H9 (cell line): ENCODE results near the gene TCF4. TPM values are rescaled to one million over a fixed set of nuclear protein-coding genes. Genes with fewer than 3 reads are reported as not detected.

ENCODE experiments used
- DNase-seq: peaks from one replicate; pipeline ENCODE4 v3.0.0-alpha.2; 2017
- H2AFZ ChIP-seq: one replicate; pipeline ENCODE4 v1.6.1; 2013; ENCODE audit warnings: mild to moderate bottlenecking, low read length, control low read depth, moderate library complexity
- H2AK5ac ChIP-seq: 2 replicates; pipeline ENCODE4 v1.6.1; 2013; ENCODE audit warnings: low read length, control low read depth, mixed read lengths; ENCODE audit not compliant: insufficient read length
- H2BK120ac ChIP-seq: one replicate; pipeline ENCODE4 v1.6.1; 2013; ENCODE audit warnings: low read depth, mild to moderate bottlenecking, low read length, control low read depth, inconsistent platforms; ENCODE audit not compliant: poor library complexity, severe bottlenecking
- H2BK12ac ChIP-seq: 2 replicates; pipeline ENCODE4 v1.6.1; 2013; ENCODE audit warnings: low read length, control low read depth, mixed read lengths, low read depth; ENCODE audit not compliant: insufficient read length
- H2BK15ac ChIP-seq: 2 replicates; pipeline ENCODE4 v1.6.1; 2013; ENCODE audit warnings: low read depth, low read length, control low read depth
- H2BK20ac ChIP-seq: one replicate; pipeline ENCODE4 v1.6.1; 2013; ENCODE audit warnings: low read depth, mild to moderate bottlenecking, low read length, control low read depth, inconsistent platforms; ENCODE audit not compliant: poor library complexity, severe bottlenecking
- H2BK5ac ChIP-seq: 2 replicates; pipeline ENCODE4 v1.6.1; 2013; ENCODE audit warnings: low read length, control low read depth, mixed read lengths; ENCODE audit not compliant: insufficient read length
- H3K14ac ChIP-seq: 2 replicates; pipeline ENCODE4 v1.6.1; 2013; ENCODE audit warnings: low read length, control low read depth; ENCODE audit not compliant: insufficient read depth
- H3K18ac ChIP-seq: 2 replicates; pipeline ENCODE4 v1.6.1; 2013; ENCODE audit warnings: low read depth, mild to moderate bottlenecking, mixed read lengths, low read length, control low read depth; ENCODE audit not compliant: insufficient read length
- H3K23ac ChIP-seq: 2 replicates; pipeline ENCODE4 v1.6.1; 2013; ENCODE audit warnings: low read length, control low read depth, mixed read lengths, low read depth; ENCODE audit not compliant: insufficient read length
- H3K23me2 ChIP-seq: 2 replicates; pipeline ENCODE4 v1.6.1; 2013; ENCODE audit warnings: low read depth, mild to moderate bottlenecking, mixed read lengths, low read length, control low read depth; ENCODE audit not compliant: insufficient read length, poor library complexity, severe bottlenecking
- H3K27ac ChIP-seq: 2 replicates; pipeline ENCODE4 v1.5.1; 2013; ENCODE audit warnings: low read length, control low read depth, mixed read lengths, low read depth; ENCODE audit not compliant: insufficient read length
- H3K27me3 ChIP-seq: 2 replicates; pipeline ENCODE4 v1.6.1; 2013; ENCODE audit warnings: low read length, control low read depth, inconsistent platforms; ENCODE audit not compliant: insufficient read depth
- H3K4ac ChIP-seq: 2 replicates; pipeline ENCODE4 v1.6.1; 2013; ENCODE audit warnings: low read depth, mild to moderate bottlenecking, control low read depth, inconsistent platforms, low read length, moderate library complexity
- H3K4me1 ChIP-seq: 2 replicates; pipeline ENCODE4 v1.6.1; 2013; ENCODE audit warnings: low read length, control low read depth, inconsistent platforms; ENCODE audit not compliant: insufficient read depth
- H3K4me2 ChIP-seq: 2 replicates; pipeline ENCODE4 v1.6.1; 2013; ENCODE audit warnings: low read length, control low read depth, mixed read lengths; ENCODE audit not compliant: insufficient read length, insufficient read depth
- H3K56ac ChIP-seq: 2 replicates; pipeline ENCODE4 v1.6.1; 2013; ENCODE audit warnings: low read depth, mild to moderate bottlenecking, mixed read lengths, low read length, control low read depth; ENCODE audit not compliant: insufficient read length
- H3K79me1 ChIP-seq: 2 replicates; pipeline ENCODE4 v1.6.1; 2013; ENCODE audit warnings: low read depth, mild to moderate bottlenecking, moderate library complexity, low read length, control low read depth, inconsistent platforms; ENCODE audit not compliant: insufficient read depth, poor library complexity, severe bottlenecking
- H3K79me2 ChIP-seq: 2 replicates; pipeline ENCODE4 v1.6.1; 2013; ENCODE audit warnings: low read length, control low read depth, inconsistent platforms; ENCODE audit not compliant: insufficient read depth
- H3K9ac ChIP-seq: 2 replicates; pipeline ENCODE4 v1.6.1; 2013; ENCODE audit warnings: low read length, control low read depth, mixed read lengths; ENCODE audit not compliant: insufficient read length; ENCODE audit errors: extremely low read depth
- H3K9me3 ChIP-seq: one replicate; pipeline ENCODE4 v1.6.1; 2013; ENCODE audit warnings: low read depth, low read length, inconsistent platforms; ENCODE audit not compliant: control insufficient read depth
- H3T11ph ChIP-seq: one replicate; pipeline ENCODE4 v1.6.1; 2013; ENCODE audit warnings: mild to moderate bottlenecking, low read length, control low read depth, inconsistent platforms
- H4K20me1 ChIP-seq: one replicate; pipeline ENCODE4 v1.6.1; 2013; ENCODE audit not compliant: control insufficient read depth, insufficient read length, insufficient read depth
- H4K5ac ChIP-seq: 2 replicates; pipeline ENCODE4 v1.6.1; 2013; ENCODE audit warnings: low read depth, mild to moderate bottlenecking, mixed read lengths, low read length, control low read depth; ENCODE audit not compliant: insufficient read length
- H4K8ac ChIP-seq: replicated peaks from 2 replicates; pipeline ENCODE4 v1.6.1; 2013; ENCODE audit warnings: low read length, control low read depth, mixed read lengths, low read depth; ENCODE audit not compliant: insufficient read length
- H4K91ac ChIP-seq: 2 replicates; pipeline ENCODE4 v1.6.1; 2013; ENCODE audit warnings: low read depth, mild to moderate bottlenecking, moderate library complexity, mixed read lengths, low read length, control low read depth; ENCODE audit not compliant: insufficient read length
- H3K27ac Mint-ChIP-seq, 3 experiments: 2 replicates in 2 of 3; 3 replicates in 1 of 3; pipeline ENCODE4 v1.8.0; 2020 to 2021; ENCODE audit warnings: mixed read lengths in 3 of 3, mild to moderate bottlenecking in 1 of 3, moderate library complexity in 1 of 3
- H3K27me3 Mint-ChIP-seq: 2 replicates; pipeline ENCODE4 v1.8.0; 2021; ENCODE audit warnings: low read depth, mild to moderate bottlenecking, moderate library complexity, mixed read lengths
- H3K36me3 Mint-ChIP-seq, 3 experiments: 2 replicates in 2 of 3; 3 replicates in 1 of 3; pipeline ENCODE4 v1.8.0; 2020 to 2021; ENCODE audit warnings: low read depth in 3 of 3, mixed read lengths in 3 of 3; ENCODE audit not compliant: insufficient read depth in 1 of 3
- H3K4me1 Mint-ChIP-seq, 2 experiments: 2 replicates each; pipeline ENCODE4 v1.8.0; 2020; ENCODE audit warnings: mixed read lengths in 2 of 2
- H3K4me3 Mint-ChIP-seq, 2 experiments: 2 replicates in 1 of 2; 3 replicates in 1 of 2; pipeline ENCODE4 v1.8.0; 2020 to 2021; ENCODE audit warnings: mild to moderate bottlenecking in 2 of 2, mixed read lengths in 2 of 2, moderate library complexity in 1 of 2
- H3K9me3 Mint-ChIP-seq, 2 experiments: 2 replicates in 1 of 2; 3 replicates in 1 of 2; pipeline ENCODE4 v1.8.0; 2020; ENCODE audit warnings: mild to moderate bottlenecking in 2 of 2, mixed read lengths in 2 of 2, moderate library complexity in 1 of 2
- total RNA-seq: library from RNA; stranded (reverse); gene quantifications from 2 replicates; pipeline ENCODE4 v1.2.1, GENCODE V29; 2021
- TF ChIP-seq, protein P1 (sequence below): fragments of 200-600 bp; sonication (generic); conservative IDR thresholded peaks from 3 replicates; pipeline ENCODE4 v1.8.0; 2021; ENCODE audit warnings: antibody characterized with exemption, mild to moderate bottlenecking

Gene TCF4
- total RNA-seq, 1 experiment from 2014 or later, result 99.4 TPM

DNA sequence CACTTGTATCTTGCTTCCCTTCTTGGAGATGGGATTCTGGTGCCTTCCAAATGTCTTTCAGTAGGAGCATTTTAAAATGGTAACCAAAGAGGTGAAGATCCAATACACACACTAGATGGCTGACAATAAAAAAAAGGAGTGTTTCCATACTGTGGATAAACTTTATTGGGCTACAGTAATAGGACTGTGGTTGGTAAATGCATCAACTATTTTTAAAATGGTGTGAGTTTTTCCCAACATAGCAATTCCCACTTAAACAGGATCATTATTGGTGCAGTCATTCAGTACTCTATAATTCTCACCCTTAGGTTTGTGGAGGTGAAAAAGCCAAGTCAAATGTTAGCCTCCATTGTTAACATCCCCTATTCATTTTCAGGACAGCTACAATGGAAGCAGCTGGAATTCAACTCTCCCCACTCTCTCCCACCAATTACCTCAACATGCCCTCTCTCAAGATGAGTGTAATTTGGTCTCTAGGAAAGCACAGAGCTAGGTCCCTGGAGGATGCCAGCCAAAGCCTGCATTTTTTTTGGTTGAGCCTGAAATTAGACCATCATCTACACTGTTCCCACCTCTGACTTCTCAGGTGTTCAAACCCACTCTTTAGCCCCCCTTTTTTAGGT, 273.3 kb downstream of the TCF4 start:
- Mint-ChIP-seq H3K9me3 (no peaks in the 10 kb centered on the region), H3K4me3 (no peak overlapping the region), H3K27me3 (no peaks in the 10 kb centered on the region), H3K36me3 (peaks cover 0 to 3% (median 0%) of the 10 kb centered on the region in 3 experiments; a peak in 1 of 7 replicates), H3K4me1 (peaks cover 56 to 63% of the 10 kb centered on the region in 2 experiments), H3K27ac (peak overlapping the region; percentile 34 to 92 (median 53); a peak in 5 of 7 replicates)
- H3T11ph ChIP-seq, result no peak overlapping the region
- no peaks in the 10 kb centered on the region for H3K9me3 ChIP-seq
- no peak overlapping the region for H3K9ac ChIP-seq
- TF ChIP-seq, protein P1, sequence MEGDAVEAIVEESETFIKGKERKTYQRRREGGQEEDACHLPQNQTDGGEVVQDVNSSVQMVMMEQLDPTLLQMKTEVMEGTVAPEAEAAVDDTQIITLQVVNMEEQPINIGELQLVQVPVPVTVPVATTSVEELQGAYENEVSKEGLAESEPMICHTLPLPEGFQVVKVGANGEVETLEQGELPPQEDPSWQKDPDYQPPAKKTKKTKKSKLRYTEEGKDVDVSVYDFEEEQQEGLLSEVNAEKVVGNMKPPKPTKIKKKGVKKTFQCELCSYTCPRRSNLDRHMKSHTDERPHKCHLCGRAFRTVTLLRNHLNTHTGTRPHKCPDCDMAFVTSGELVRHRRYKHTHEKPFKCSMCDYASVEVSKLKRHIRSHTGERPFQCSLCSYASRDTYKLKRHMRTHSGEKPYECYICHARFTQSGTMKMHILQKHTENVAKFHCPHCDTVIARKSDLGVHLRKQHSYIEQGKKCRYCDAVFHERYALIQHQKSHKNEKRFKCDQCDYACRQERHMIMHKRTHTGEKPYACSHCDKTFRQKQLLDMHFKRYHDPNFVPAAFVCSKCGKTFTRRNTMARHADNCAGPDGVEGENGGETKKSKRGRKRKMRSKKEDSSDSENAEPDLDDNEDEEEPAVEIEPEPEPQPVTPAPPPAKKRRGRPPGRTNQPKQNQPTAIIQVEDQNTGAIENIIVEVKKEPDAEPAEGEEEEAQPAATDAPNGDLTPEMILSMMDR, result no peak
- no peak overlapping the region for H3K4me2 ChIP-seq
- H2AK5ac ChIP-seq, result no peak overlapping the region
- no peak overlapping the region for H3K14ac ChIP-seq
- no peak overlapping the region for H2BK15ac ChIP-seq
- H2AFZ ChIP-seq, result no peak overlapping the region
- H3K56ac ChIP-seq, result no peak overlapping the region
- no peak overlapping the region for H2BK120ac ChIP-seq
- no peak overlapping the region for H2BK20ac ChIP-seq
- H4K91ac ChIP-seq, result no peak overlapping the region
- peaks cover 1% of the 10 kb centered on the region; the same call in 1 of the 2 replicates for H3K79me2 ChIP-seq
- no peak overlapping the region for H4K8ac ChIP-seq
- no peak overlapping the region for H3K18ac ChIP-seq
- no peaks in the 10 kb centered on the region for H3K27me3 ChIP-seq
- no peaks in the 10 kb centered on the region for H4K20me1 ChIP-seq
- H2BK12ac ChIP-seq, result no peak overlapping the region
- no peak for DNase-seq
- H3K4ac ChIP-seq, result no peak overlapping the region
- H3K23me2 ChIP-seq, result no peaks in the 10 kb centered on the region
- no peak overlapping the region for H2BK5ac ChIP-seq
- peaks cover 4% of the 10 kb centered on the region; the same call in 1 of the 2 replicates for H3K4me1 ChIP-seq
- H3K23ac ChIP-seq, result no peak overlapping the region
- H3K79me1 ChIP-seq, result no peaks in the 10 kb centered on the region
- no peak overlapping the region for H3K27ac ChIP-seq
- no peak overlapping the region for H4K5ac ChIP-seq
